Measurements from ENCODE around the gene IRS1.
A peak's percentile ranks its signal among the peaks of the same experiment; 100 is the strongest.

The IRS1 gene

GRCh38 chr2:226756131-226756530, 43.5 kb downstream of the IRS1 start:
- peak; percentile 76 to 92 for ATAC-seq

GRCh38 chr2:226755631-226756030, 44.0 kb downstream of the IRS1 start:
- no peak for ATAC-seq

- ATAC-seq: no peak
Measured at GRCh38 chr2:226754821-226755604, 44.6 kb downstream of the IRS1 start.

GRCh38 chr2:226752887-226753286, 46.7 kb downstream of the IRS1 start:
- no peak for ATAC-seq

GRCh38 chr2:226747288-226747687, 52.3 kb downstream of the IRS1 start:
- ATAC-seq: no peak

- no peak for ATAC-seq
Measured at GRCh38 chr2:226746196-226746800, 53.3 kb downstream of the IRS1 start.

GRCh38 chr2:226743915-226744314, 55.7 kb downstream of the IRS1 start:
- no peak for ATAC-seq

- no peak for ATAC-seq
Measured at GRCh38 chr2:226742347-226742746, 57.3 kb downstream of the IRS1 start.

- ATAC-seq: no peak
Measured at GRCh38 chr2:226740039-226740648, 59.5 kb downstream of the IRS1 start.

GRCh38 chr2:226739545-226740030, 60.0 kb downstream of the IRS1 start:
- ATAC-seq: no peak

GRCh38 chr2:226738821-226739544, 60.6 kb downstream of the IRS1 start:
- no peak for ATAC-seq

GRCh38 chr2:226738191-226738820, 61.3 kb downstream of the IRS1 start:
- ATAC-seq: no peak

GRCh38 chr2:226736382-226736781, 63.2 kb downstream of the IRS1 start:
- no peak for ATAC-seq

GRCh38 chr2:226733927-226734564, 65.6 kb downstream of the IRS1 start:
- ATAC-seq: peak in 1 of 2 donors; percentile 43

- ATAC-seq: peak; percentile 20 to 21
Measured at GRCh38 chr2:226733189-226733858, 66.3 kb downstream of the IRS1 start.

- no peak for ATAC-seq
Measured at GRCh38 chr2:226732478-226733188, 67.0 kb downstream of the IRS1 start.

GRCh38 chr2:226730481-226730880, 69.1 kb downstream of the IRS1 start:
- ATAC-seq: no peak

- ATAC-seq: no peak
Measured at GRCh38 chr2:226728996-226729395, 70.6 kb downstream of the IRS1 start.

- ATAC-seq: no peak
Measured at GRCh38 chr2:226727251-226727650, 72.4 kb downstream of the IRS1 start.

GRCh38 chr2:226726546-226726945, 73.1 kb downstream of the IRS1 start:
- no peak for ATAC-seq

All from activated CD4-positive, CD25-positive, alpha-beta regulatory T cell treated with anti-CD3 and anti-CD28 coated beads, Interleukin-2, amount 50 U/mL, for 24 hours (primary cell).